Esophagus squamous epithelium (tissue), 5 donors: ENCODE results near the gene RAPGEF4. TPM values are rescaled to one million over a fixed set of nuclear protein-coding genes. Genes with fewer than 3 reads are reported as not detected.

ENCODE experiments used
- DNase-seq: peaks from one replicate; lab custom pipeline; 2025; lab: John Stamatoyannopoulos, UW
- H3K27ac ChIP-seq, 4 donors: fragments of 200-600 bp; sonication (generic); one replicate each; pipeline ENCODE4 v1.5.1; 2016 to 2019; ENCODE audit warnings: mild to moderate bottlenecking in 1 of 4
- H3K27me3 ChIP-seq, 4 donors: fragments of 200-600 bp; sonication (generic); 1 replicate in 3 of 4; 2 replicates in 1 of 4; pipeline versions ENCODE4 v1.5.1 to v1.6.0; 2017 to 2021; ENCODE audit warnings: antibody characterized with exemption in 1 of 4
- H3K36me3 ChIP-seq, 3 donors: fragments of 200-600 bp; sonication (generic); one replicate each; pipeline ENCODE4 v1.5.1; 2016 to 2019
- H3K4me1 ChIP-seq, 3 donors: fragments of 200-600 bp; sonication (generic); one replicate each; pipeline ENCODE4 v1.5.1; 2017 to 2019
- H3K4me3 ChIP-seq, 4 donors: fragments of 200-600 bp; sonication (generic); 1 replicate in 3 of 4; 2 replicates in 1 of 4; pipeline ENCODE4 v1.5.1; 2016 to 2019; ENCODE audit warnings: mild to moderate bottlenecking in 2 of 4, moderate library complexity in 1 of 4
- H3K9me3 ChIP-seq, 3 donors: fragments of 200-600 bp; sonication (generic); one replicate each; pipeline ENCODE4 v1.5.1; 2016 to 2019
- POLR2A ChIP-seq, 4 donors: fragments of 450-650 bp; IDR thresholded peaks; one replicate each; pipeline ENCODE4 v1.6.1; 2017; ENCODE audit warnings: antibody characterized with exemption in 4 of 4, mild to moderate bottlenecking in 4 of 4, moderate library complexity in 3 of 4
- WGBS, 2 donors: methylation state at CpG; one replicate each; pipeline ENCODE4 v1.1.5; 2018; 5-methylcytosine and 5-hydroxymethylcytosine counted together
- intact Hi-C: fragments of 100-400 bp; cut with DNase I; formaldehyde crosslinking; loops from one replicate; pipeline ENCODE4 v1.15.0; 2022
- total RNA-seq, 4 donors: library from RNA; depleted of rRNA; stranded (reverse); fragments of >200 nt; gene quantifications; one replicate each; pipeline ENCODE4 v1.1.0, GENCODE V29; 2016
- TF ChIP-seq, protein P1 (sequence below), 6 experiments: fragments of 450-650 bp in 4 of 6; fragments of 200-600 bp in 2 of 6; sonication (generic) in 2 of 6; IDR thresholded peaks; one replicate each; pipeline ENCODE4 v1.5.1; 2016 to 2019; ENCODE audit warnings: antibody characterized with exemption in 6 of 6, mild to moderate bottlenecking in 4 of 6, moderate library complexity in 4 of 6
- donor health status: DM: yes; HTN: yes; CAD: no.

Gene RAPGEF4
- total RNA-seq, 4 donors from 2014 or later: 2.6 to 11.1 (median 2.9) TPM

DNA sequence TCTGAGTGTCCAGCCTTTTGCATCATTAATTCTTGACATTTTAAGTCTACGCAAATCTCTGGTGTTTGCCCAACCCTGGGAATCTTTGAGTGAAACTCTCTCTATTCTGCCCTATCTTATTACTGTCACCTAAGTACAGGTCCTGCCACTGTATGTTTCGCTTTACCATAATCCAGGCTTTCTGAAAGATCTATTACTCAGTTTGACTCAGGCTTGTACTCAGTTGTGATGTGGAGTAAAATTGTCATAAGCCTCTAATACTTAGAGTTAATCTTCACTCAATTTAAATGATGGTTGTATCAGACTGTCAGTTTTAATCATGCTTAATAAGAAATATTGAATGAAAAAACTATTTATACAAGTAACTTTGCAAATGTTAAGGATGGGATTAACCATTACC is 30.3 kb upstream of the RAPGEF4 start:
- 60 to 75% methylated on average over 2 of the region's 2 CpGs for WGBS, 2 donors
- Histone ChIP-seq H3K27me3 (peaks cover 0 to 10% (median 0%) of the 10 kb centered on the region in 4 donors), H3K4me3 (no peak overlapping the region), H3K4me1 (peaks cover 0 to 21% (median 0%) of the 10 kb centered on the region in 3 donors), H3K27ac (no peak overlapping the region), H3K36me3 (no peaks in the 10 kb centered on the region), H3K9me3 (no peaks in the 10 kb centered on the region)
- intact Hi-C loops: no loop called here
- TF ChIP-seq POLR2A (IDR thresholded peaks at IDR 0.05): no peak
- TF ChIP-seq, protein P1, sequence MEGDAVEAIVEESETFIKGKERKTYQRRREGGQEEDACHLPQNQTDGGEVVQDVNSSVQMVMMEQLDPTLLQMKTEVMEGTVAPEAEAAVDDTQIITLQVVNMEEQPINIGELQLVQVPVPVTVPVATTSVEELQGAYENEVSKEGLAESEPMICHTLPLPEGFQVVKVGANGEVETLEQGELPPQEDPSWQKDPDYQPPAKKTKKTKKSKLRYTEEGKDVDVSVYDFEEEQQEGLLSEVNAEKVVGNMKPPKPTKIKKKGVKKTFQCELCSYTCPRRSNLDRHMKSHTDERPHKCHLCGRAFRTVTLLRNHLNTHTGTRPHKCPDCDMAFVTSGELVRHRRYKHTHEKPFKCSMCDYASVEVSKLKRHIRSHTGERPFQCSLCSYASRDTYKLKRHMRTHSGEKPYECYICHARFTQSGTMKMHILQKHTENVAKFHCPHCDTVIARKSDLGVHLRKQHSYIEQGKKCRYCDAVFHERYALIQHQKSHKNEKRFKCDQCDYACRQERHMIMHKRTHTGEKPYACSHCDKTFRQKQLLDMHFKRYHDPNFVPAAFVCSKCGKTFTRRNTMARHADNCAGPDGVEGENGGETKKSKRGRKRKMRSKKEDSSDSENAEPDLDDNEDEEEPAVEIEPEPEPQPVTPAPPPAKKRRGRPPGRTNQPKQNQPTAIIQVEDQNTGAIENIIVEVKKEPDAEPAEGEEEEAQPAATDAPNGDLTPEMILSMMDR (IDR thresholded peaks at IDR 0.05): no peak
- DNase-seq: no peak

DNA sequence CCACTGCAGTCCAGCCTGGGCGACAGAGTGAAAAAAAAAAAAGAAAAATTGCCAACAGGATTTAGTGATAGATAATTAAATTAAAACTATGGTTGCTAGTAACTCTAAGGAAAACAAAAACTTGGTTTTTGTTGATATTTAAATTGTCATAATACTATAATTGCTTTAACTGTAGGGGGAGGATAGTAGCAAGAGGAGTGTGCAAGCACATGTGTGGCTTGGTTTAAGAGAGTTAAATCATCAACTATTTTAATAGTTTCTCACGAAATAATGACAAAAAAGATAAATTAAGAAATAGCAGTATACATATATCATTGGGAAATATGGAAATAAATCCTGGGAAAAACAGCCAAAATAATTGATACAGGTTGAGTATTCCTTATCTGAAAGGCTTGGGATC is 27.4 kb upstream of the RAPGEF4 start:
- no peaks in the 10 kb centered on the region for H3K9me3 ChIP-seq
- H3K27me3 ChIP-seq: peaks cover 0 to 10% (median 0%) of the 10 kb centered on the region in 4 donors
- no peak for TF ChIP-seq POLR2A (IDR thresholded peaks at IDR 0.05)
- TF ChIP-seq, protein P1 (IDR thresholded peaks at IDR 0.05): no peak
- intact Hi-C loops: no loop called here
- WGBS, 2 donors: 71 to 78% methylated on average over 2 of the region's 2 CpGs
- H3K4me1 ChIP-seq: no peaks in the 10 kb centered on the region
- no peak for DNase-seq
- H3K27ac ChIP-seq: no peak overlapping the region
- no peak overlapping the region for H3K4me3 ChIP-seq
- H3K36me3 ChIP-seq: no peaks in the 10 kb centered on the region

DNA sequence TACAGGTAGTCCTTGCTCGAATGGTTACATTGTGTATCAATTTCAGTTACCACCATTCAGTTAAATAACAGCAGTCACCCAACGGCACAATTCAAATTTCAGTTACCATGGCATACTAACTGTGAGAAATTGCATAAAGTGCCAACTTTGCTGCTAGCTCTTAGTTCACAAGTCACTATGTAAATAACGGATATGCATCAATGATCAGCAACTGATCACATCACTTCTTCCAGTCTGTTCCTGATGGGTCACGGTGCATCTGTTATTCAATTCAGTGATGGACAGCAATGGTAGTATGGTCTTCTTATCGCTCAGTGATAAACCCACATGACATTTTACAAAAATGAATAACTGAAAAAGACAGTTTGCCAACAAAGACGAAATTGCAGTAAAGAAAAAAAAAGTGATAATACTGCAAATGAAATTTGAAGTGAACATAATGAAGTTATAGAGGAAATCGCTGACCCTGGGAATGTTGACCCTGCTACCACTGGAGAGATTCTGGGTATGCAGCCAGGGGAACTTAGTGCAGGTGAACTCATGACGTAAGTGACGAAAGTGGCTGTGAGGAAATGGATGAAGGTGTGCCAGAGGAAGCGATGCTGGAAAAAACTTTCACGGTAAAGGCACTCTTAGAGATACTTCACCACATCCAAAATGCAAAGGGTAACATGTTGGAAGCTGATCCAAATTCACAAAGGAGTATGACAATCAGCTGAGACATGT is 25.9 kb upstream of the RAPGEF4 start:
- DNase-seq: no peak
- Histone ChIP-seq H3K4me1 (no peaks in the 10 kb centered on the region), H3K9me3 (no peaks in the 10 kb centered on the region), H3K27me3 (peaks cover 0 to 10% (median 0%) of the 10 kb centered on the region in 4 donors), H3K4me3 (no peak overlapping the region), H3K36me3 (no peaks in the 10 kb centered on the region), H3K27ac (no peak overlapping the region)
- WGBS, 2 donors: 56 to 72% methylated on average over 9 to 11 of the region's 11 CpGs
- intact Hi-C loops: loop anchor here (10.0 kb wide), 1 partner anchor 115 kb away; no protein-coding TSS in a partner anchor
- TF ChIP-seq POLR2A (IDR thresholded peaks at IDR 0.05): no peak
- TF ChIP-seq, protein P1 (IDR thresholded peaks at IDR 0.05): no peak

DNA sequence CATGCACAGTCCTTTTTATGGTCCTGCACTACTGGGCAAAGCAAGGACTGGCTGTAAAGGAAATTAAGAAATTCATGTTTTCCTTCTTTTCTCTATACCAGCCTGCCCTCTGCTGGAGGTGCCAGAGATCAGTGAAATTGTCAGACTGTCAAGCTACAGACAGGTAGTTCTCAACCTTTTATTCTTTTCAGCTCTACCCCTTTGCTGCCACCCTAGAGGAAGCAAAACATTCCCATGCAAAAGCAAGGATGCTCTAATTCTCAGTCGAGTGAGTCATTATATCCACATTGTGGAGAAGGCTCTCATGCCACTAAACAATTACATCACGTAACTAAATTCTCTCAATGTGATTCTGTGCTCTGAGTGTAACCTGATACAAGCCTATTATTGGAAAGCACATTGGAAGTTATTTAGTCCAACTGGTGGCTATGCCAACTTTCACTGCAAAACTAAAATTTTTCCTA is 25.0 kb upstream of the RAPGEF4 start:
- Histone ChIP-seq H3K4me3 (no peak overlapping the region), H3K27ac (no peak overlapping the region), H3K9me3 (no peaks in the 10 kb centered on the region), H3K4me1 (no peaks in the 10 kb centered on the region), H3K27me3 (peaks cover 0 to 10% (median 0%) of the 10 kb centered on the region in 4 donors), H3K36me3 (no peaks in the 10 kb centered on the region)
- DNase-seq: no peak
- TF ChIP-seq, protein P1 (IDR thresholded peaks at IDR 0.05): peak; percentile 21 to 78 (median 56)
- TF ChIP-seq POLR2A (IDR thresholded peaks at IDR 0.05): no peak
- intact Hi-C loops: loop anchor here (10.0 kb wide), 1 partner anchor 116 kb away; no protein-coding TSS in a partner anchor
- 13 to 28% methylated on average over 2 of the region's 2 CpGs for WGBS, 2 donors

DNA sequence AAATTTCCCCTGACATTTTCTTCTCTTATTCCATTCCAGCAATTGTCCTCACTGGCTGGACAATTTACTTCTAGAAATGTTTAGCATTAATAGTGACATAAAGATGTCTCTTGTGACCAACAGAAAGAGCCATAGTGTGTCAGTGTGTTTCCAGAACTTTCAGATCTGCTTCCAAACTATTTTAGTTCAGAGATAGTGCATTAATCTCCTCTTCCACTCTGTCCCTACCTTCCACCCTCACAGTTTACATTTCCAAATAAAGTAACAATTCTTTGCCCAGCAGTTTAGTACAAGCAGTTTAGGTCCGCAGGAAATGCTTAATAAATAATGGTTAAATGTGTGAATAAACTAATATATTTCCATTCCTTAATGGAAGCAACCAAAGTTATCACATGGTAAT is 24.5 kb upstream of the RAPGEF4 start:
- no peak for DNase-seq
- 68 to 79% methylated on average over 1 of the region's 1 CpG for WGBS, 2 donors

More for the DNA sequence above, 24.5 kb upstream of the RAPGEF4 start:
- Histone ChIP-seq H3K36me3 (no peaks in the 10 kb centered on the region), H3K27me3 (peaks cover 0 to 10% (median 0%) of the 10 kb centered on the region in 4 donors), H3K4me1 (no peaks in the 10 kb centered on the region), H3K4me3 (no peak overlapping the region), H3K9me3 (no peaks in the 10 kb centered on the region), H3K27ac (no peak overlapping the region)
- TF ChIP-seq, protein P1 (IDR thresholded peaks at IDR 0.05): no peak
- no peak for TF ChIP-seq POLR2A (IDR thresholded peaks at IDR 0.05)
- intact Hi-C loops: loop anchor here (10.0 kb wide), 1 partner anchor 116 kb away; no protein-coding TSS in a partner anchor
